ENCODE measurements around the gene TMEM132D. TPM values are rescaled to one million over a fixed set of nuclear protein-coding genes. Genes with fewer than 3 reads are reported as not detected.

Gene TMEM132D
- total and polyA plus RNA-seq, 2 of the 4 experiments (the other 2 are of a cell fraction) = not detected

GRCh38 chr12:129304529-129304928, 599.3 kb downstream of the TMEM132D start:
- dilution Hi-C loops (cut with HindIII; ENCODE audit: low sequenced_read_pairs, unreplicated experiment) = no loop called here
- no peak overlapping the region for H3K23ac ChIP-seq (ENCODE audit: low read depth, low read length)
- H3K4me1 ChIP-seq (ENCODE audit: control insufficient read depth, insufficient read depth, low read length) = no peaks in the 10 kb centered on the region
- H2AK5ac ChIP-seq (ENCODE audit: low read depth, low read length) = no peak overlapping the region
- H2BK5ac ChIP-seq (ENCODE audit: low read depth, low read length, poor library complexity, severe bottlenecking) = no peak overlapping the region
- H3K18ac ChIP-seq (ENCODE audit: low read depth, low read length) = no peak overlapping the region
- no peak overlapping the region for H2AK9ac ChIP-seq (replicated peaks; ENCODE audit: low read depth, low read length, poor library complexity)
- H4K8ac ChIP-seq (ENCODE audit: low read depth in 2 of 2, low read length in 2 of 2) = no peak overlapping the region
- DNase-seq (no peak), ATAC-seq (ENCODE audit: low read depth) (no peak)
- H3K9ac ChIP-seq (ENCODE audit: low read depth, low read length) = no peak overlapping the region
- no peak overlapping the region for H2BK120ac ChIP-seq (ENCODE audit: low read depth, low read length)
- H3K9me3 ChIP-seq (ENCODE audit: control insufficient read depth, insufficient read depth, low read length) = peaks cover 17% of the 10 kb centered on the region
- H3K4ac ChIP-seq (ENCODE audit: low read depth, low read length) = no peak overlapping the region
- H2BK20ac ChIP-seq (ENCODE audit: low read depth, low read length) = no peak overlapping the region
- ChIA-PET CTCF (no interaction called here), POLR2A (ENCODE audit: unreplicated experiment) (no interaction called here)
- in situ Hi-C loops (cut with MboI; ENCODE audit: low sequenced_read_pairs) = no loop called here
- no TSS peak for BruUV-seq (replicated peaks)
- H4K91ac ChIP-seq (ENCODE audit: insufficient read depth, low read depth, low read length) = no peak overlapping the region
- no peak overlapping the region for H3K14ac ChIP-seq (replicated peaks; ENCODE audit: low read depth, low read length)
- H3K4me3 ChIP-seq (ENCODE audit: insufficient read depth, low read depth, low read length) = no peak overlapping the region
- H3K79me1 ChIP-seq (ENCODE audit: low read depth in 1 of 2, low read length in 2 of 2) = no peaks in the 10 kb centered on the region
- H3K27ac ChIP-seq (ENCODE audit: insufficient read depth, low read length) = no peak overlapping the region
- no peak overlapping the region for H2BK15ac ChIP-seq (ENCODE audit: low read depth, low read length)
- no peak for TF ChIP-seq CHD1 (IDR thresholded peaks at IDR 0.05; ENCODE audit: low read depth, low read length)
- TF ChIP-seq CEBPB (IDR thresholded peaks at IDR 0.05; ENCODE audit: low read depth, low read length) = no peak
- no peak for TF ChIP-seq RAD21 (IDR thresholded peaks at IDR 0.05; ENCODE audit: low read length)
- no peak for TF ChIP-seq SMC3 (IDR thresholded peaks at IDR 0.05; ENCODE audit: low read depth, low read length)
- TF ChIP-seq BHLHE40 (IDR thresholded peaks at IDR 0.05; ENCODE audit: low read depth, low read length) = no peak
- no peak for TF ChIP-seq RCOR1 (IDR thresholded peaks at IDR 0.05; ENCODE audit: insufficient replicate concordance, low read length)
- no peak for TF ChIP-seq MAZ (IDR thresholded peaks at IDR 0.05; ENCODE audit: borderline replicate concordance, low read depth, low read length)
- no peak for TF ChIP-seq MXI1 (IDR thresholded peaks at IDR 0.05; ENCODE audit: borderline replicate concordance, low read depth, low read length)
- no peak for TF ChIP-seq USF2 (IDR thresholded peaks at IDR 0.05; ENCODE audit: low read depth, low read length)
- TF ChIP-seq RFX5 (IDR thresholded peaks at IDR 0.05; ENCODE audit: low read depth, low read length) = no peak
- TF ChIP-seq ELK1 (IDR thresholded peaks at IDR 0.05; ENCODE audit: borderline replicate concordance, low read depth, low read length) = no peak
- TF ChIP-seq FOS (IDR thresholded peaks at IDR 0.05; ENCODE audit: low read depth, low read length) = no peak
- no peak for TF ChIP-seq MAFK (IDR thresholded peaks at IDR 0.05; ENCODE audit: low read depth, low read length)
- no peak for TF ChIP-seq CTCF (conservative IDR thresholded peaks at IDR 0.05; ENCODE audit: low read depth, low read length)
- TF ChIP-seq NFE2L2 (IDR thresholded peaks at IDR 0.05; ENCODE audit: low read depth, low read length) = no peak
- TF ChIP-seq POLR2A (IDR thresholded peaks at IDR 0.05; ENCODE audit: low read depth, low read length) = no peak
- H4K5ac ChIP-seq (ENCODE audit: low read depth, low read length) = no peak overlapping the region
- intact Hi-C loops (cut with micrococcal nuclease) = no loop called here
- no peaks in the 10 kb centered on the region for H3K27me3 ChIP-seq (ENCODE audit: control insufficient read depth, insufficient read depth, low read length)
- H3K56ac ChIP-seq (ENCODE audit: extremely low read depth, insufficient read depth, low read length) = no peak overlapping the region
- no peaks in the 10 kb centered on the region for H4K20me1 ChIP-seq (ENCODE audit: insufficient read depth, low read length)
- H3K36me3 ChIP-seq (ENCODE audit: control insufficient read depth, insufficient read depth, low read length) = no peaks in the 10 kb centered on the region
- no peak overlapping the region for H3K4me2 ChIP-seq (ENCODE audit: low read depth, low read length)
- no peak overlapping the region for H2AFZ ChIP-seq (replicated peaks; ENCODE audit: low read length, poor library complexity)
- no CpG with 5 or more reads among the region's 7 CpGs for WGBS, 2 experiments (ENCODE audit: extremely low coverage in 2 of 2, insufficient read length in 1 of 2)
- H3K9me1 ChIP-seq (ENCODE audit: insufficient read depth, low read length) = no peaks in the 10 kb centered on the region
